GM18873 (cell line): ENCODE measurements around the gene PTPRG.

ENCODE experiments used
- ATAC-seq: cut with Tn5 transposase; IDR thresholded peaks from one replicate; pipeline ENCODE4 v1.9.1; 2021; ENCODE audit warnings: mild to moderate bottlenecking, moderate library complexity, moderate number of reproducible peaks; ENCODE audit not compliant: unreplicated experiment, low FRiP score

PTPRG gene

DNA sequence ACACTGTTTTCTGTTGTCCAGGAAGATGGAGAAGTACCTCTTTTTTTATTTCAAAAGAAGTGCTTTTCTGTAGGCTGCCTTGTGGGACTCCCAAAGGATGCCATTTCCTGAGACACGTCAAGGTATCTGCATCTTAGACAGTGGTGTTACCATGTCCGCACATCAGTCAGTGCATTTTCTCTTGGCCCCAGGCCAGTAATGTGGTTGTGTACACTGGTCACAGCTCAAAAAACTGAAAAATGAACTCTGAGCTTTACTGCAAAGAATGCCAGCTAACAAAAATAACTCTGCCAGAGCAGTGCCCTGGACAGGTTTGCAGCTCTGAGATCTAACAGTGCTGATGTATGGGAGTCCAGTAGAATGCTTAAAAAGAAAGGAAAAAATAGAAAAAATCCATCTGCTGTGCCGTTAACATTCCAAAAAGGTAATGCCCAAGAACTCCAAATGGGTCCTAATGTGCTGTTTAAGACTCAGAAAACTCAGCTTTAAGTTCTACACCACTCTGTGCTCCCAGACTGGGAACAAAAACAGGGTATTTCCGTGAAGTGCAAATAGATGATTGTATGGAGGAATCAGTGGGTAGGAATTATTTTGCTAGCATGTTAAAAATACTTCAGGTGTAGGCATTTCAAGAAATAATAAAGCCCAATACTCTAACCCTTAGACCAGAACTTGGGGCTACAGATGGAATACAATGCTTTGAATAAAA is 496.1 kb downstream of the PTPRG start:
- ATAC-seq = no peak

DNA sequence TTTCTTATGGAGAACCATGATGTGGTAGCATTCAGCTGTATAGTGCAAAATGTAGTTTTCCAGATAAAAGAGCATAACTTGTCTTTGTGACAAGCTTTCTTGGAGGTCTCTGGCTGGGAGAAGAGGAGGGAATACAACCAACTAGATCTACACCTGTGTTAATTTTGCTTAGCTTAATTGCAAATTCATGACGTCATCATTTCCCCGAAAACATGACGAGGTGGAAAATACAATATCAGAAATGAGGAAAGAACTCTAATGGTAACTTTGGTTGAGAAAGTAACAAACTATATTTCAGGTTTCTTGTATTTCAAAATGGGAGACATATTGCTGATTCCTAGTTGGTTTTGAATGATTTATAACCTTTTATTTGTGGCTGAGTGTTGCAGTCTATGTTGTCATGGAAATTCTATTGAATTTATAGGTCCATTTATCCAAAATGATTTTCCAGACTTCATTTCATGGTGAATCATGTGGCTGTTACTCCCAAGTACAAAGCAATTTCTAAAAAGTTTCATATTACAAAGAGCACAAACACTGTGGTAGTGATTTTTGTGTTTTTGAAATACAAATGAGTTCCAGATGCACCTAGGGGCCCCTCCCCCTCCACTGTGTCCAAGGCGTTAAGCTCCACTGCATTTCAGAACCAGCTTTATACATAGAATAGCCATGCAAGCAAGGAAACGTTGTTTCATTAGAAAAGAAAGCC is 504.8 kb downstream of the PTPRG start:
- no peak for ATAC-seq

DNA sequence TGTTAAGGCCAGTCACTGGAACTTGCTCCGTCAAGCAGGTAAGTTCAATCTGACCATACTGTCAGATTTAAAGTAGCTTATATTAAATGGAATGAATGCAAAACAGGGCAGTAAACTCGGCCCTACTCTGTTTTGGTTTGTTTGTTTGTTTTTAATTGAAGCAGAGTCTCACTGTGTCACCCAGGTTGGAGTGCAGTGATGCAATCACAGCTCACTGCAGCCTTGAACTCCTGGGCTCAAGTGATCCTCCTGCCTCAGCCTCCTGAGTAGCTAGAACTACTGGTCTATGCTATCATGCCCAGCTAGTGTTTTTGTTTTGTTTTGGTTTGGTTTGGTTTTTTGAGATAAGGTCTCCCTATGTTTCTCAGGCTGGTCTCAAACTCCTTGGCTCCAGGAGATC is 507.0 kb downstream of the PTPRG start:
- no peak for ATAC-seq

DNA sequence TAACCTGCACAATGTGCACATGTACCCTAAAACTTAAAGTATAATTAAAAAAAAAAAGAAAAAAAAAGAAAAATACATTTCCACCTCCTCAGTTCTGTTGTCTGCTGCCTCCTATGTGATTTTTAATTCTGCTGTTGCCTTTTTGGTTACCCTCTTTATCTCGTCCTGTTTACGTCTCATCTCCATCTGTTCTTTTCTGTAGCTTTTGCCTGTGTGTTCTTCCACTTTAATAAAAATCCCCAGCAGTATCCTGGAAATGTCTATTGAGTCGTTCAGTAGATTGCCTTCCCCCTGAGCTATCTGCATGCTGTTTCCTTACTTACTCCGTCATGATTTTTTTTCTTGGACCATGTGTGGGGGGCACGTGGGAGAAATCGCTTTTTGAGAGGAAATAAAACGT is 509.5 kb downstream of the PTPRG start:
- ATAC-seq = no peak

DNA sequence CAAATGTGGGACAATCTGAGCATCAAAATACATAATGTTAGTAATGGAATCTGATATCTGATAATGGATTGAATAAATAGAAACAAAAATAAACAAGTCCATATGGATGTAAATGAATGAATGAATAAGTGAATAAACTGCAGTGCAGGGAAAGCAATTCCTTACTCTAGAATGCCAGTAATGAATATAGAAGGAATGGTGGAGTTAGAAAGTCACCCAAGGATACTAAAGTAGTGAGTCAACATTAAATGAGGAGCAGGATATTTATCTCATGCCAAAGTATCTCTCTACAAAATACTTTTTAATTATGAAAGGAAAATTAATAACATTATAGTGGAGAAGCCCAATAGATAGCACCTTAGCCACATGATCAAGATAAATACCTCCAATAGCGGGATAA is 511.7 kb downstream of the PTPRG start:
- no peak for ATAC-seq

DNA sequence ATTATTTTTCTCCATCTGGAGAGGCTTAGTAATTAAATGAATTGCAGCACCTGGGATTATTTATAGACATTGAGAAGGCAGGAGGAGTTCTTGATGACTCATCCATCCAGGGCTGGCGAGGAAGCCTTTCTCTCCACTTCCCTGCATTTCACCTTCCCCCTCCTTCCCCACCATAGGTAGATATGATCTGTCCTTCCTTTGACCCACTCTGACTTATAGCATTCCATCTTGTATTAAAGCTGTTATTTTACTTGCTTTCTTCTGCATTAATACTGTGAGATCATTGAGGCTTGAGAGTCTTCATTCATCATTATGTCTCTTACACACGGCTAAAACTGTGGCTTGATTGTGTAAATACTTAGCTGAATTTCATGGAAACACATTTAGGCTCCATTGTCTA is 523.2 kb downstream of the PTPRG start:
- no peak for ATAC-seq

DNA sequence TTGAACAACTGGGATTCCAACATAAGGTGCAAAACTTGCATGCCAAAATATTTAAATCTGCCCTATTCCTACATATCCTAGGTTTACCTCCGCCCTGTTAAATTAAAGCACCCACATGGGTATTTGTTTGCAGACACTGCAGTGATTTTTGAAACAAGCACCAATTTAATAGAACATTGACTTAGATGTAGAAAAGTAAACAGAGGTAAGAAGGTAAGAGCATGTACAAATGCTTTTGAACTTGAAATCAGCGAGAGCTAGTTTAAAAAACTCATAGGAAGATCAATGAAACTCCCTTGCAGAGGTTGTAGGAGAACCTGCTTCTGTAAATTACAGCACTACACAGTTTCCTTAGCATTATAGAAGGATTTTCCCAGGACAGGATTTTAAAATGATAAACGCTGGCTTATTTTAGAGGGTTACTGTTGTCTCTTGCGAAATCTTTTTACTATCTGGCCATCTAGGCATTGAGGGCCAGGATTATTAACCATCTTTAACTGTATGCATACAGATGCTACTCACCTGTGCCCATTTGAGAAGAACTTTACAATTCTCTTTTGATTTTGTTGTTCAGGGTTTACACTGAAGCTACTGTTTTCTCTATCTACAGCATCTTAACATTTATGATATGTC is 527.2 kb downstream of the PTPRG start:
- no peak for ATAC-seq

DNA sequence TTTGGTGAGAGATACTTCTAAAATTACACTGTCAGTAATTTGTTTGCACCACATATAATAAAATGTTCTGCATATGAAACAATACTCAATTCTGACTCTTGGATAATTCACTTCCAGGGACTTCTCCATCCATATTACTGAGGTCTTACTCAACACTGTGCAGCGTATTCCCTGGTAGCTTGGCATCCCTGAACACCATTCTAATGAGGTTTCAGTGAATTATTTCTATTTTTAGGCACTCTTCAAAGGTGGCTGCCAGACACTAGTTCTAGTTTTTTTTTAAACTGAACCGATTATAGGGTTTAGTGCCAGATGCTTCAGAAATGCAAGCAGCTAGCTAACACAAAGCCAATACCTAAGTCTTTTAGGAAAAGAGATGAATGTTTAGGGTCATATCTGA is 528.7 kb downstream of the PTPRG start:
- no peak for ATAC-seq

DNA sequence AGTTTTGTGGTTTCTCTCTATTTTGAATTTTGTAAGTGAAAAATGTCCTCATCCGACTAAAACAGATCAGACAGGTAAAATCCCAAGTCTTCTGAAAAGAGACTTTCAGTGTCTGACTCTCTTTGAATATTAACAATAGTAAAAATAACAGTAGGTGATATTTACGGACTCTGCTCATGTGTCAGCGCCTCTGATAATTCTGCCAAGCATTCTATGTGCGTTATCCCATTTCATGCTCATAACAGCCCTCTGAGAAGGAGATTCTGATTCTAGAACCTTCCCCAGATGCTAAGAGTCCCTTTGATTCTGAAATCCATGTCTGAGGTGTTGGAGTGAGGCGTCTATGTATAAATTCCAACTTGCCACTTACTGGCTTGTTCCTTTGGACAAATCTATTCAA is 529.1 kb downstream of the PTPRG start:
- no peak for ATAC-seq

DNA sequence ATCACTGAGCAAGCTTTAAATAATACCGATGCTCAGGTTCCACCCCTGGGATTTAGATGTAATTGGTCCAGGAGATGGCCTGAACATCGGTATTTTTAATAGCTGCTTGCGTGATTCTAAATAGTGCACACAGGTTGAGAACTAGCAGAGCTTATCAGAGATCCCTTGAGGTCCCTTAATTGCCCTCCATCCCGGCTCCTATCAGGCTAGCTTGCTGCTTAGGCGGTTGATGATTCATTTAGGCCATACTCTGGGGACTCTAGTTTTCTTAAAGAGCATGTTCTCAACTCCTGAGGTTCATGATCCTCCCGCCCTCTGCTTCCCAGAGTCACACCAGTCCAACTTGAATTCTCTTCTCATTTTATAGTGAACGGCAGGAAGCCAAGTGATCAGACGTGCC is 531.7 kb downstream of the PTPRG start:
- no peak for ATAC-seq

DNA sequence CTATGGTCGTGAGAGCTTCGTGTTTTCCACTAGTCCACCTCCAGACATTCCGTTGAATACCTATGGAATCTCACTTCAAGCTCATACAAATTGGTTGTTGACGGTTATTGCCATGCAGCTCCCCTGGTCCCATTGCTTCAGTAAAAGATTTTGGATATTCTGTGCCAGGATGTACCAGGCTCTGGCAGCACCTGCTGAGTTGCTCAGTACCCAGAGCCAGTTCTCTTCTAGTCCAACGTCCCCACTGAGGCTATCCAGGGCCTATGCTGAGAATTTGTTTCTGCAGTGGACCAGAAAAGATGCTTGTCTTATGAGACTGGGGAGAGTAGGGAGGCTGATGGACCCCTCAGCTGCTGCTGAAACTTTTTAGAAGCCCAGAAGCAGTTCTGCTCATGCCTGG is 533.1 kb downstream of the PTPRG start:
- ATAC-seq = no peak

DNA sequence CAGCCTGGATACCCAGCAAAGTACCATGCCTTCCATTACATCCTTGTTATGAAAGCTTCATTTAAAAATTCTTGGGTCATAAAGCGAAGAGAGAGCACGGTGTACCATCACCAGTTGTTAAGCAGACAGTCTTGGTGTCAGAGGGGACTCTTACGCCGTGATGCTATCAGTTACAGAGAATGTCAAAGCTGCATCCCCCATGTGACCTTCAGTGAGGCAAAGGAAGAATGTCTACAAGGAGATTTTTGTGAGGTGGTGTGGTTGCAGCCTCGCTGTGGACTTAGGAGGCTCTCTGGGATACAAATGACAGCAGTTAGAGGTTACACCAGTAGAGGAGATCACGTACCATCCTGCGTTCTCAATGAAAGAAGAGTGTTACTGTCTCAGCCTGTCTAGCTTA is 533.7 kb downstream of the PTPRG start:
- no peak for ATAC-seq

DNA sequence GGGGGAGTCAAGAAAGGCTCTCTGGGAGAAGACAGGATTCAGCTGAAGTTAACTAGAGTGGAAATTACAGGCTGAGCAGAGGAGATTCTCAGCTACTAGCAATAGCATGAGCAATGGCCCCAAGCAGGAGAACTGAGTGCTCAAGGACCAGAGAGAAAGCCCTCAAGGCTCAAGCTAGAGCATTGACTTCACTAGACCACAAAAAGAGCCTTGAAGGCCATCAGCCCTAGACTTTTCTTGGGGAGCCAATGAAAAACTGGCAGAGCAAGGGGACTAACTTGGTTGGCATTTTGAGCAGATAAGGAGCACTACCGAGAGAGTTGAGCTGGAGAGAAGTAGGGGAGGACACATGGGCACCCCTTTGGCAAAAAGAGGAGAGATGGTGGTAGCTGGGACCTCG is 534.4 kb downstream of the PTPRG start:
- no peak for ATAC-seq

DNA sequence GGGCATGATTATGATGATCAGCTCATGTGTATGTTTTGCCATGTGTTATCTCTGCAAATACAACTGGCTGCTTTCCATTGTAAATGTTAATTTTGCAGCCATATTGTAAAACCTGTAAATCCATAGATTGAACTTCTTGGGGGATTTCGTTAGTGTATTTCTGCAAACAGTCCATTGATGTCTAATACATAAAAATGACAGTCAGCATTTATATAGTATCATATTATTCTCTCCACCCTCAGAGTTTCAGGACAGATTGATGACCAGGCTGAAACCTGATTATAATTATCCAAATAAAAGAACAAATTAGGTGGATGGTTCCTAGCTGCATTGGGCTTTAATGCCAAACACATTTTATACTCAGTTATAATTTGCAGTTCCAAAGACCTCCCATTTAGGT is 535.1 kb downstream of the PTPRG start:
- no peak for ATAC-seq

DNA sequence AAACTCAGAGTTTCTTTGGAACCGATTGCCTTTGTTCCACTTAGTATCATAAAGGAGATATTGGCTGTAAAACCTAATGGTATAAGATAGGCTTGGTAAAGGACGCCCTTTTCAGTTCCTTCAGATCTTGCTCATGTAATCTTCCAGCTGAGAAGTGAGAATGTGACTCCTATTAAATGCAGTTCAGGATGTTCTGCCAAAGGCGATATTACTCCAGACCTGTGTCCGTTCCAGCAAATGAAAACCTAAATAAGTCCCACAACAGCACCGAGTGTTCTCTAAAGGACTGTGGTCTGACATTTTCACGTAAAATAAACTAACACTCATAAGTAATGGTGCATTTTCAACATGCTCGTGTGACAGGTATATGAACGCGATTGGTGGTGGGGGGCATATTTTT is 535.8 kb downstream of the PTPRG start:
- ATAC-seq = no peak

DNA sequence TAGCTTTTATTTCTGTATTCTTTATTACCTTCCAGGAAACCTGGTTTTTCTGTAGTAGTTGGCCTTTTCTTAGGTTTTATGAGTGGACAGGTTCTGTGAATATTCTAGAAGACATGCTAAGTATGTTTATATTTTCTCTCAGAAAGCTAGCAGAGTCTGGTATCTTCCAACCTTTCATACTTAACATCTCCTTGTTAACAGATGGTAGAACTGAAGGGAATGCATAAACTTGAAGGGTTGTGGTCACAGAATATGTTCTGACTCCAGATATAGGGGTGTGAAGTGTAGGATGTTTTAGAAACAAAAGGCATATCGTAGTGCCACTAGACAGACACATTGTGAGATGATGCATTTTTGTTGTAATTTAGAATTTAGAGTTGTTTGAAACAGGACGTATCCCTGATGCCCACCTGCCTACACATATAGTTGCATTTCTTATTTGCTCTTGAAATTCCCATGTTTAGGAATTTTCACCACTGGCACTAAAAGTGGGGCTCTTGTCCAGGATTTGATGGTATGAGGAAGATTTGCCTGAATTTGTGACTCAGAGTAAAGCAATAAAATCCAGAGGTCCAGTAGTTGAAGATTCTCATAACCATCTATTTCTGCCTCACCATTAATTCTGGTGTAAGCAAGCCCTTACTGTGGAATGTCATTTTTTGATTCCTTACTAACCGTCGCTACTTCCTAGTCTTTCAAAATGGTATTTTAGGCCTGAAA is 537.4 kb downstream of the PTPRG start:
- ATAC-seq = no peak

DNA sequence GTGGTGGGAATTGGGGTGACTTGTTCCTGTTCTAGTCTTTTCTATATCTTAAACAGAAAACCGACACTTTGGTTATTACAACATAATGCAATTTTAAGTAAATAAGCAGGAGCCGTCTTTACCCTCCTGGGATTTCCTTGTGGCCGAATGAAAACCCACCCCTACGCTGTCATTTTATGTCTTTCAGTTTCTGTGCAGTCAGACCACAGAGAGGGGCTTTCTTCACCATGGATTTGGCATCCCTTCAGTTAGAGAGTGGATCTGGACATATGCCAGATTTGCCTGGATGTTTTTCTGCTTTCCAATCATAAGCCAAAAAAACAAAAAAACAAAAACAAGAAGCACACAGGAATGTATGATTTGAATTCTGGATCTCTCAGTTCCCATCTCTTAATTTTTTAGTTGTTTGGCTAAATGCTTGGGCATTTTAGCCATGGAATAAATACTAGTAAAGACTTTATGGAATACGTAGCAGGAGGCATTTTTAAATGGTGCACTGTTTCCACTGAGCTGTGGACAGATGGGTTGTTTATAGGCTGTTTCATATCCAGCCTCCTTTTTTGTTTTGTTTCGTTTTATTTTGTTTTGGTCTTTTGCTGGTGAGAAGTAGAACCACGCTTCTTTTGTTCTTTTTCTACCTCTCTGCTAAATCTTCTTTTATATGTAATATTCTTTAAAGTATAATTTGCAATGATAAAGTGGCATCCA is 539.1 kb downstream of the PTPRG start:
- ATAC-seq = no peak

DNA sequence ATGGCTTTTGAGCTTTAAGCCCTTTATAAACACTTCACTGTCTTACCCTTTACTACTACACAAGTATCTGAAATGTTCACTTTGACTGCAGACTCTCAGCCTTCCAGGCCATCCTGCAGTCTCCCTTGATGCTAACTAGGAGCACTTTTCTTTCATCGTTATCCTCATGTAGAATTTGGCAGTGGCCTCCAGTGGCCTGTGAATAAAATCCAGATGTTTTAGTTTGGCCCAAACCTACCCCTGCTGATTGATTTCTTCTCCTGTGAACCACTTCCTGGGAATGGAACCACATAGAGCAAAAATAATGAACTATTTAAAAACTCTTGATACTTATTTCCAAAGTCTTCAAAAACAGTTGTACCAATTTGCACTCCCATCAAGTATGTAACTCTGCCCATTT is 540.1 kb downstream of the PTPRG start:
- ATAC-seq = no peak

DNA sequence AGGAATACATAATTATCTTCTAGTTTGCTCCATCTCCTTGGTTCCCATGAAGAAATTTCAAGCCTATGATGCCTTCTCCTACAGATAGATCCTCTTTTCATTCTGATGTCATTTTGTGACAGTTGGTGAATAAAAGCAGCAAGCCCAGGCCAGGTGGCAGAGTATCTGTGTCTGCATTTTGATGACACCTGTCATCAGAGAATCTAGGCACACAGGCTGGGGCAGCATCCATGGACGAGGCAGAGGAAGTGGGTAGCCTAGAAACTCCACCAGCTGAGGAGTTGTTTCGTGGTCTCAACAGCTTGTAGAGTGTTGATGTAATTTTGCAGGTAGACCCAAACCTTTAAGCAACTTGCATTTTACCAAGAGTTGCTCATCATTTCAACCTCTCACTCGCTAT is 542.2 kb downstream of the PTPRG start:
- no peak for ATAC-seq

DNA sequence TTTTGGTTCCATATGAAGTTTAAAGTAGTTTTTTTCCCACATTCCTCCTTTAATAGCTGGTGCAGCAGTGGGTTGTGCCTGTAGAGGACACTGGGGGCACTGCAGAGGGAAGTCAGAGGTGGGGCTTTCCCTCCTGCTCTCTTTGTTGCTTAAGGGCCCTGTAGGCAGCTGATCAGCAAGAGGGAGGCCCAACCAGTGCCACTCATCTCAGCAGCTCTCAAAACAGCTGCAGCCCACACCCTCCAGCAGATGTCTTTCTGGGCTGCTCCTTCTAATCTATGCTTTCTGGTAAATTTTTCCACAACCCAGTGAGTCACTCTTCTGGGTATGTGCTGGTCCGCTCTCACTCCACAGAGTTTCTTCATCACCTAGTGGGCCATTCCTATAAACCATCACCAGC is 548.2 kb downstream of the PTPRG start:
- no peak for ATAC-seq
